ENCODE data around the gene KIF12. TPM values are rescaled to one million over a fixed set of nuclear protein-coding genes. Genes with fewer than 3 reads are reported as not detected.

The KIF12 gene
- total and polyA plus RNA-seq, 2 experiments from 2014 or later = 4.2 to 4.3 TPM

DNA sequence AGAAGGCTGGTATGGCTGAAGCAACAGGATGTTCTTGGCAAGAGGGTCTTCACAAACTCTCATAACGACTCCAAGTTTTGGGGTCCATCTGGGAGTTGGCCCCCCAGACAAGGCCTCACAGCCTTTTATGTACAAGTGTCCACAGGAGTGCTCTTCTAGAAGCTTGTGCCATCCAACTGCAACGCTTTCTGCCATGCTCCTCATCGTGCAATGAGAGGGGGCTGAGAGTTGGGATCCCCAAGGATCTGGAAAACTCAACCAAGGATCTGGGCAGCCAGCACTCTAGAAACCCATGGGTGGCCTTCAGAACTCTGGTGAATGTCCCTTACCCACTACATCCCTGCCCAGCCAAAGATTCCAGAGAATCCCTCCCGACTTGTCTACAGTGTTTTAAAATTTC, 12.5 kb downstream of the KIF12 start:
- no peak for ATAC-seq
- H3K36me3 Mint-ChIP-seq (ENCODE audit: low read depth) = no peaks in the 10 kb centered on the region
- no peaks in the 10 kb centered on the region for H3K4me1 Mint-ChIP-seq
- no peak for TF ChIP-seq STAT1 (IDR thresholded peaks at IDR 0.05; ENCODE audit: unreplicated experiment)
- TF ChIP-seq, protein P1, sequence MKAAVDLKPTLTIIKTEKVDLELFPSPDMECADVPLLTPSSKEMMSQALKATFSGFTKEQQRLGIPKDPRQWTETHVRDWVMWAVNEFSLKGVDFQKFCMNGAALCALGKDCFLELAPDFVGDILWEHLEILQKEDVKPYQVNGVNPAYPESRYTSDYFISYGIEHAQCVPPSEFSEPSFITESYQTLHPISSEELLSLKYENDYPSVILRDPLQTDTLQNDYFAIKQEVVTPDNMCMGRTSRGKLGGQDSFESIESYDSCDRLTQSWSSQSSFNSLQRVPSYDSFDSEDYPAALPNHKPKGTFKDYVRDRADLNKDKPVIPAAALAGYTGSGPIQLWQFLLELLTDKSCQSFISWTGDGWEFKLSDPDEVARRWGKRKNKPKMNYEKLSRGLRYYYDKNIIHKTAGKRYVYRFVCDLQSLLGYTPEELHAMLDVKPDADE (IDR thresholded peaks at IDR 0.05) = no peak
- no peak for TF ChIP-seq POLR2AphosphoS5 (IDR thresholded peaks at IDR 0.05; ENCODE audit: low read depth)
- TF ChIP-seq, protein P2, sequence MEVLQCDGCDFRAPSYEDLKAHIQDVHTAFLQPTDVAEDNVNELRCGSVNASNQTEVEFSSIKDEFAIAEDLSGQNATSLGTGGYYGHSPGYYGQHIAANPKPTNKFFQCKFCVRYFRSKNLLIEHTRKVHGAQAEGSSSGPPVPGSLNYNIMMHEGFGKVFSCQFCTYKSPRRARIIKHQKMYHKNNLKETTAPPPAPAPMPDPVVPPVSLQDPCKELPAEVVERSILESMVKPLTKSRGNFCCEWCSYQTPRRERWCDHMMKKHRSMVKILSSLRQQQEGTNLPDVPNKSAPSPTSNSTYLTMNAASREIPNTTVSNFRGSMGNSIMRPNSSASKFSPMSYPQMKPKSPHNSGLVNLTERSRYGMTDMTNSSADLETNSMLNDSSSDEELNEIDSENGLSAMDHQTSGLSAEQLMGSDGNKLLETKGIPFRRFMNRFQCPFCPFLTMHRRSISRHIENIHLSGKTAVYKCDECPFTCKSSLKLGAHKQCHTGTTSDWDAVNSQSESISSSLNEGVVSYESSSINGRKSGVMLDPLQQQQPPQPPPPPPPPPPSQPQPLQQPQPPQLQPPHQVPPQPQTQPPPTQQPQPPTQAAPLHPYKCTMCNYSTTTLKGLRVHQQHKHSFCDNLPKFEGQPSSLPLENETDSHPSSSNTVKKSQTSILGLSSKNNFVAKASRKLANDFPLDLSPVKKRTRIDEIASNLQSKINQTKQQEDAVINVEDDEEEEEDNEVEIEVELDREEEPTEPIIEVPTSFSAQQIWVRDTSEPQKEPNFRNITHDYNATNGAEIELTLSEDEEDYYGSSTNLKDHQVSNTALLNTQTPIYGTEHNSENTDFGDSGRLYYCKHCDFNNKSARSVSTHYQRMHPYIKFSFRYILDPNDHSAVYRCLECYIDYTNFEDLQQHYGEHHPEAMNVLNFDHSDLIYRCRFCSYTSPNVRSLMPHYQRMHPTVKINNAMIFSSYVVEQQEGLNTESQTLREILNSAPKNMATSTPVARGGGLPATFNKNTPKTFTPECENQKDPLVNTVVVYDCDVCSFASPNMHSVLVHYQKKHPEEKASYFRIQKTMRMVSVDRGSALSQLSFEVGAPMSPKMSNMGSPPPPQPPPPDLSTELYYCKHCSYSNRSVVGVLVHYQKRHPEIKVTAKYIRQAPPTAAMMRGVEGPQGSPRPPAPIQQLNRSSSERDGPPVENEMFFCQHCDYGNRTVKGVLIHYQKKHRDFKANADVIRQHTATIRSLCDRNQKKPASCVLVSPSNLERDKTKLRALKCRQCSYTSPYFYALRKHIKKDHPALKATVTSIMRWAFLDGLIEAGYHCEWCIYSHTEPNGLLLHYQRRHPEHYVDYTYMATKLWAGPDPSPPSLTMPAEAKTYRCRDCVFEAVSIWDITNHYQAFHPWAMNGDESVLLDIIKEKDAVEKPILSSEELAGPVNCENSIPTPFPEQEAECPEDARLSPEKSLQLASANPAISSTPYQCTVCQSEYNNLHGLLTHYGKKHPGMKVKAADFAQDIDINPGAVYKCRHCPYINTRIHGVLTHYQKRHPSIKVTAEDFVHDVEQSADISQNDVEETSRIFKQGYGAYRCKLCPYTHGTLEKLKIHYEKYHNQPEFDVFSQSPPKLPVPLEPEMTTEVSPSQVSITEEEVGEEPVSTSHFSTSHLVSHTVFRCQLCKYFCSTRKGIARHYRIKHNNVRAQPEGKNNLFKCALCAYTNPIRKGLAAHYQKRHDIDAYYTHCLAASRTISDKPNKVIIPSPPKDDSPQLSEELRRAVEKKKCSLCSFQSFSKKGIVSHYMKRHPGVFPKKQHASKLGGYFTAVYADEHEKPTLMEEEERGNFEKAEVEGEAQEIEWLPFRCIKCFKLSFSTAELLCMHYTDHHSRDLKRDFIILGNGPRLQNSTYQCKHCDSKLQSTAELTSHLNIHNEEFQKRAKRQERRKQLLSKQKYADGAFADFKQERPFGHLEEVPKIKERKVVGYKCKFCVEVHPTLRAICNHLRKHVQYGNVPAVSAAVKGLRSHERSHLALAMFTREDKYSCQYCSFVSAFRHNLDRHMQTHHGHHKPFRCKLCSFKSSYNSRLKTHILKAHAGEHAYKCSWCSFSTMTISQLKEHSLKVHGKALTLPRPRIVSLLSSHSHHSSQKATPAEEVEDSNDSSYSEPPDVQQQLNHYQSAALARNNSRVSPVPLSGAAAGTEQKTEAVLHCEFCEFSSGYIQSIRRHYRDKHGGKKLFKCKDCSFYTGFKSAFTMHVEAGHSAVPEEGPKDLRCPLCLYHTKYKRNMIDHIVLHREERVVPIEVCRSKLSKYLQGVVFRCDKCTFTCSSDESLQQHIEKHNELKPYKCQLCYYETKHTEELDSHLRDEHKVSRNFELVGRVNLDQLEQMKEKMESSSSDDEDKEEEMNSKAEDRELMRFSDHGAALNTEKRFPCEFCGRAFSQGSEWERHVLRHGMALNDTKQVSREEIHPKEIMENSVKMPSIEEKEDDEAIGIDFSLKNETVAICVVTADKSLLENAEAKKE (CRISPR knock-in tag; IDR thresholded peaks at IDR 0.05) = no peak
- TF ChIP-seq, protein P3, sequence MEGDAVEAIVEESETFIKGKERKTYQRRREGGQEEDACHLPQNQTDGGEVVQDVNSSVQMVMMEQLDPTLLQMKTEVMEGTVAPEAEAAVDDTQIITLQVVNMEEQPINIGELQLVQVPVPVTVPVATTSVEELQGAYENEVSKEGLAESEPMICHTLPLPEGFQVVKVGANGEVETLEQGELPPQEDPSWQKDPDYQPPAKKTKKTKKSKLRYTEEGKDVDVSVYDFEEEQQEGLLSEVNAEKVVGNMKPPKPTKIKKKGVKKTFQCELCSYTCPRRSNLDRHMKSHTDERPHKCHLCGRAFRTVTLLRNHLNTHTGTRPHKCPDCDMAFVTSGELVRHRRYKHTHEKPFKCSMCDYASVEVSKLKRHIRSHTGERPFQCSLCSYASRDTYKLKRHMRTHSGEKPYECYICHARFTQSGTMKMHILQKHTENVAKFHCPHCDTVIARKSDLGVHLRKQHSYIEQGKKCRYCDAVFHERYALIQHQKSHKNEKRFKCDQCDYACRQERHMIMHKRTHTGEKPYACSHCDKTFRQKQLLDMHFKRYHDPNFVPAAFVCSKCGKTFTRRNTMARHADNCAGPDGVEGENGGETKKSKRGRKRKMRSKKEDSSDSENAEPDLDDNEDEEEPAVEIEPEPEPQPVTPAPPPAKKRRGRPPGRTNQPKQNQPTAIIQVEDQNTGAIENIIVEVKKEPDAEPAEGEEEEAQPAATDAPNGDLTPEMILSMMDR (conservative IDR thresholded peaks at IDR 0.05; ENCODE audit: low read depth in 2 of 2) = no peak
- TF ChIP-seq, protein P4, sequence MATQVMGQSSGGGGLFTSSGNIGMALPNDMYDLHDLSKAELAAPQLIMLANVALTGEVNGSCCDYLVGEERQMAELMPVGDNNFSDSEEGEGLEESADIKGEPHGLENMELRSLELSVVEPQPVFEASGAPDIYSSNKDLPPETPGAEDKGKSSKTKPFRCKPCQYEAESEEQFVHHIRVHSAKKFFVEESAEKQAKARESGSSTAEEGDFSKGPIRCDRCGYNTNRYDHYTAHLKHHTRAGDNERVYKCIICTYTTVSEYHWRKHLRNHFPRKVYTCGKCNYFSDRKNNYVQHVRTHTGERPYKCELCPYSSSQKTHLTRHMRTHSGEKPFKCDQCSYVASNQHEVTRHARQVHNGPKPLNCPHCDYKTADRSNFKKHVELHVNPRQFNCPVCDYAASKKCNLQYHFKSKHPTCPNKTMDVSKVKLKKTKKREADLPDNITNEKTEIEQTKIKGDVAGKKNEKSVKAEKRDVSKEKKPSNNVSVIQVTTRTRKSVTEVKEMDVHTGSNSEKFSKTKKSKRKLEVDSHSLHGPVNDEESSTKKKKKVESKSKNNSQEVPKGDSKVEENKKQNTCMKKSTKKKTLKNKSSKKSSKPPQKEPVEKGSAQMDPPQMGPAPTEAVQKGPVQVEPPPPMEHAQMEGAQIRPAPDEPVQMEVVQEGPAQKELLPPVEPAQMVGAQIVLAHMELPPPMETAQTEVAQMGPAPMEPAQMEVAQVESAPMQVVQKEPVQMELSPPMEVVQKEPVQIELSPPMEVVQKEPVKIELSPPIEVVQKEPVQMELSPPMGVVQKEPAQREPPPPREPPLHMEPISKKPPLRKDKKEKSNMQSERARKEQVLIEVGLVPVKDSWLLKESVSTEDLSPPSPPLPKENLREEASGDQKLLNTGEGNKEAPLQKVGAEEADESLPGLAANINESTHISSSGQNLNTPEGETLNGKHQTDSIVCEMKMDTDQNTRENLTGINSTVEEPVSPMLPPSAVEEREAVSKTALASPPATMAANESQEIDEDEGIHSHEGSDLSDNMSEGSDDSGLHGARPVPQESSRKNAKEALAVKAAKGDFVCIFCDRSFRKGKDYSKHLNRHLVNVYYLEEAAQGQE (IDR thresholded peaks at IDR 0.05; ENCODE audit: unreplicated experiment) = no peak
- TF ChIP-seq EZH2phosphoT487 (IDR thresholded peaks at IDR 0.05; ENCODE audit: unreplicated experiment) = no peak
- TF ChIP-seq JUNB (IDR thresholded peaks at IDR 0.05; ENCODE audit: unreplicated experiment) = no peak
- TF ChIP-seq ZNF331 (CRISPR knock-in tag; IDR thresholded peaks at IDR 0.05; ENCODE audit: low read depth) = no peak
- TF ChIP-seq EZH2 (IDR thresholded peaks at IDR 0.05; ENCODE audit: low read depth, unreplicated experiment) = no peak
- TF ChIP-seq ZNF114 (CRISPR knock-in tag; IDR thresholded peaks at IDR 0.05) = no peak
- no peak for TF ChIP-seq NANOG (IDR thresholded peaks at IDR 0.05; ENCODE audit: borderline replicate concordance)
- no peaks in the 10 kb centered on the region for H3K9me2 ChIP-seq (ENCODE audit: insufficient read depth)
- H3K4me2 ChIP-seq = no peak overlapping the region
- H3K27ac ChIP-seq (ENCODE audit: low read depth) = no peak overlapping the region
- no peak for DNase-seq (ENCODE audit: low spot score)
- no peak overlapping the region for H3K4me3 Mint-ChIP-seq
- H3K27me3 ChIP-seq (ENCODE audit: insufficient read depth) = no peaks in the 10 kb centered on the region
- no peak overlapping the region for H3K27ac Mint-ChIP-seq
- no peak overlapping the region for H2AFZ ChIP-seq
- H3K27me3 Mint-ChIP-seq (ENCODE audit: insufficient read depth, low read depth, poor library complexity) = peaks cover 13% of the 10 kb centered on the region
- no peaks in the 10 kb centered on the region for H3K9me3 Mint-ChIP-seq
- H3F3A ChIP-seq (replicated peaks; ENCODE audit: low read depth) = no peaks in the 10 kb centered on the region
- no peak overlapping the region for H3K4me3 ChIP-seq
- H4K20me1 ChIP-seq (replicated peaks; ENCODE audit: insufficient read depth) = no peaks in the 10 kb centered on the region
- H3K36me3 ChIP-seq (ENCODE audit: insufficient read depth) = no peaks in the 10 kb centered on the region
- no peaks in the 10 kb centered on the region for H3K79me2 ChIP-seq (replicated peaks; ENCODE audit: insufficient read depth)
- H3K4me1 ChIP-seq (ENCODE audit: insufficient read depth) = no peaks in the 10 kb centered on the region
